K562 (cell line): ENCODE measurements around the gene SHTN1. TPM values are rescaled to one million over a fixed set of nuclear protein-coding genes. Genes with fewer than 3 reads are reported as not detected.

Experiments
- ATAC-seq: fragments of 200-7000 bp; cut with Tn5 transposase; 3 replicates; pipeline ENCODE4 v1.9.1; 2020; ENCODE audit warnings: moderate library complexity
- BruUV-seq: library from RNA; stranded (reverse); fragments of 400-500 nt; replicated peaks from 2 replicates; lab custom pipeline; 2021; lab: Mats Ljungman, UMichigan
- CTCF ChIA-PET: fragments of 300-600 bp; formaldehyde crosslinking; extraction: SDS; loops from one replicate; lab custom pipeline; 2021; ENCODE audit warnings: low intra/inter-chr PET ratio; lab: Yijun Ruan, JAX
- POLR2A ChIA-PET: fragments of 300-600, 350-650 bp; sonication (Branson Sonifier 250); formaldehyde crosslinking; extraction: SDS; loops from one replicate; lab custom pipeline; 2021; ENCODE audit warnings: antibody characterized with exemption, inconsistent platforms; lab: Yijun Ruan, JAX
- DNase-seq, 4 experiments: peaks; one replicate each; pipeline versions ENCODE4 v3.0.0 to v3.0.0-alpha.2; 2011 to 2018; ENCODE audit warnings: low spot score in 3 of 4, mixed read lengths in 3 of 4; ENCODE audit errors: extremely low read depth in 1 of 4
- FAIRE-seq: peaks from 2 replicates; lab custom pipeline; 2011; peaks lifted over from hg19 to GRCh38; lab: Jason Lieb, UNC
- H2AFZ ChIP-seq: 2 replicates; pipeline ENCODE4 v1.6.0; 2011; ENCODE audit warnings: low read depth, low read length, control low read depth, inconsistent platforms
- H3K27ac ChIP-seq: fragments of 200-600 bp; 3 replicates; pipeline ENCODE4 v1.8.0; 2011; ENCODE audit warnings: low read depth, mild to moderate bottlenecking, control low read depth, inconsistent platforms, low read length, moderate library complexity, mixed read lengths; ENCODE audit errors: extremely low read depth
- H3K27me3 ChIP-seq, 2 experiments: fragments of 300-600 bp in 1 of 2; 2 replicates in 1 of 2; 3 replicates in 1 of 2; pipeline versions ENCODE4 v1.6.0 to v1.8.0; 2011; ENCODE audit warnings: inconsistent platforms in 2 of 2, low read length in 2 of 2, mild to moderate bottlenecking in 1 of 2, mixed read lengths in 1 of 2, moderate library complexity in 1 of 2; ENCODE audit not compliant: control insufficient read depth in 2 of 2, insufficient read depth in 2 of 2
- H3K36me3 ChIP-seq: fragments of 300-600 bp; 3 replicates; pipeline ENCODE4 v1.8.0; 2011; ENCODE audit warnings: mild to moderate bottlenecking, low read length, inconsistent platforms; ENCODE audit not compliant: control insufficient read depth, insufficient read depth
- H3K4me1 ChIP-seq, 2 experiments: fragments of 200-600 bp in 1 of 2; replicated peaks in 1 of 2; 2 replicates in 1 of 2; 3 replicates in 1 of 2; pipeline versions ENCODE4 v1.5.1 to v1.8.0; 2011; ENCODE audit warnings: inconsistent platforms in 2 of 2, low read length in 2 of 2, mild to moderate bottlenecking in 1 of 2, mixed read lengths in 1 of 2, moderate library complexity in 1 of 2; ENCODE audit not compliant: control insufficient read depth in 2 of 2, insufficient read depth in 2 of 2
- H3K4me2 ChIP-seq: 2 replicates; pipeline ENCODE4 v1.6.1; 2011; ENCODE audit warnings: low read length, control low read depth, inconsistent platforms, mixed read lengths; ENCODE audit not compliant: insufficient read depth
- H3K4me3 ChIP-seq: fragments of 200-600 bp; sonication (generic), shearing (Covaris generic); 2 replicates; pipeline ENCODE4 v1.5.1; 2016; ENCODE audit warnings: control low read depth, inconsistent platforms
- H3K79me2 ChIP-seq: fragments of 200-600 bp; 3 replicates; pipeline ENCODE4 v1.8.0; 2011; ENCODE audit warnings: low read length, inconsistent platforms; ENCODE audit not compliant: control insufficient read depth, insufficient read depth
- H3K9ac ChIP-seq, 2 experiments: 2 replicates each; pipeline versions ENCODE4 v1.6.0 to v1.6.1; 2011; ENCODE audit warnings: low read depth in 2 of 2, low read length in 2 of 2, control low read depth in 1 of 2, inconsistent platforms in 1 of 2, mild to moderate bottlenecking in 1 of 2, mixed read lengths in 1 of 2; ENCODE audit not compliant: insufficient read depth in 1 of 2
- H3K9me1 ChIP-seq: one replicate; pipeline ENCODE4 v1.6.0; 2011; ENCODE audit warnings: inconsistent platforms, mild to moderate bottlenecking, low read length, moderate library complexity; ENCODE audit not compliant: control insufficient read depth, insufficient read depth
- H3K9me3 ChIP-seq: replicated peaks from 2 replicates; pipeline ENCODE4 v1.5.1; 2011; ENCODE audit warnings: low read depth, low read length, inconsistent platforms; ENCODE audit not compliant: control insufficient read depth, insufficient read depth
- H4K20me1 ChIP-seq: replicated peaks from 2 replicates; pipeline ENCODE4 v1.6.1; 2011; ENCODE audit warnings: low read length, inconsistent platforms, mixed read lengths; ENCODE audit not compliant: control insufficient read depth, insufficient read depth
- BCLAF1 ChIP-seq, 2 experiments: fragments of 450-650 bp in 1 of 2; IDR thresholded peaks; 2 replicates each; pipeline ENCODE4 v1.6.1; 2011 to 2017; ENCODE audit warnings: low read depth in 2 of 2, antibody characterized with exemption in 1 of 2, borderline replicate concordance in 1 of 2, low read length in 1 of 2, mild to moderate bottlenecking in 1 of 2, mixed read lengths in 1 of 2; ENCODE audit not compliant: control insufficient read depth in 1 of 2
- CREBBP ChIP-seq: IDR thresholded peaks from one replicate; pipeline ENCODE4 v1.6.1; 2012; ENCODE audit warnings: low read depth, mild to moderate bottlenecking, control low read depth, inconsistent platforms, low read length
- ERF ChIP-seq: fragments of 450-650 bp; formaldehyde crosslinking; IDR thresholded peaks from 2 replicates; pipeline ENCODE4 v1.4.0; 2020; ENCODE audit warnings: mild to moderate bottlenecking, mixed read lengths
- LEF1 ChIP-seq: fragments of 450-650 bp; IDR thresholded peaks from 2 replicates; pipeline ENCODE4 v1.6.1; 2016; ENCODE audit warnings: mild to moderate bottlenecking
- MECOM ChIP-seq: fragments of 250-450 bp; sonication (Bioruptor Pico); IDR thresholded peaks from 2 replicates; pipeline ENCODE4 v1.8.0; 2022; ENCODE audit warnings: inconsistent platforms
- NFATC3 ChIP-seq: fragments of 450-650 bp; IDR thresholded peaks from 2 replicates; pipeline ENCODE4 v1.6.1; 2017; ENCODE audit warnings: mild to moderate bottlenecking
- NR2C2 ChIP-seq, 2 experiments: fragments of 200-800 bp in 1 of 2; sonication (Bioruptor generic) in 1 of 2; sonication (generic) in 1 of 2; formaldehyde crosslinking in 1 of 2; IDR thresholded peaks; 2 replicates each; pipeline versions ENCODE4 v1.6.1 to v1.8.0; 2016 to 2022; ENCODE audit warnings: mild to moderate bottlenecking in 1 of 2, missing compliant biosample characterization in 1 of 2, missing genetic modification characterization in 1 of 2, missing genetic modification reagents in 1 of 2
- SIN3A ChIP-seq, 2 experiments: fragments of 150-350 bp in 1 of 2; IDR thresholded peaks; 2 replicates each; pipeline ENCODE4 v1.6.1; 2011 to 2016; ENCODE audit warnings: borderline replicate concordance in 2 of 2, low read depth in 2 of 2, low read length in 2 of 2, mild to moderate bottlenecking in 2 of 2, moderate library complexity in 2 of 2; ENCODE audit not compliant: control insufficient read depth in 1 of 2
- SLC30A9 ChIP-seq: fragments of 250-450 bp; sonication (Bioruptor Pico); IDR thresholded peaks from 2 replicates; pipeline ENCODE4 v1.8.0; 2022; ENCODE audit warnings: mild to moderate bottlenecking, moderate library complexity
- SRSF1 ChIP-seq: fragments of 200-400 bp; formaldehyde crosslinking; IDR thresholded peaks from 2 replicates; pipeline ENCODE4 v1.6.1; 2017; ENCODE audit warnings: mild to moderate bottlenecking, low read depth, low read length, moderate library complexity
- TOE1 ChIP-seq, 2 experiments: fragments of 450-650 bp in 1 of 2; sonication (generic) in 1 of 2; formaldehyde crosslinking in 1 of 2; IDR thresholded peaks; 2 replicates each; pipeline versions ENCODE4 v1.7.1 to v1.8.0; 2016 to 2022; ENCODE audit warnings: borderline replicate concordance in 2 of 2, mild to moderate bottlenecking in 2 of 2, antibody characterized with exemption in 1 of 2, inconsistent platforms in 1 of 2, low read depth in 1 of 2, missing genetic modification reagents in 1 of 2, moderate library complexity in 1 of 2
- U2AF1 ChIP-seq: fragments of 200-400 bp; formaldehyde crosslinking; optimal IDR thresholded peaks from 2 replicates; pipeline ENCODE3; 2017; ENCODE audit warnings: mild to moderate bottlenecking, low read depth, low read length, moderate library complexity
- ZNF589 ChIP-seq: fragments of 200-800 bp; sonication (Bioruptor generic); IDR thresholded peaks from 2 replicates; pipeline ENCODE4 v1.6.1; 2016; ENCODE audit warnings: low read depth, missing genetic modification characterization, missing compliant biosample characterization
- ZNF764 ChIP-seq: fragments of 250-450 bp; sonication (Bioruptor Pico); IDR thresholded peaks from 2 replicates; pipeline ENCODE4 v1.4.0; 2020; ENCODE audit warnings: low read depth, mild to moderate bottlenecking, moderate library complexity
- in situ Hi-C: fragments of 300-500 bp; cut with MboI; formaldehyde crosslinking; loops from 4 replicates; pipeline ENCODE4 v1.15.0; 2018; ENCODE audit warnings: inconsistent platforms, mixed read lengths
- intact Hi-C: fragments of 100-400 bp; cut with micrococcal nuclease; formaldehyde crosslinking; loops from 2 replicates; pipeline ENCODE4 v1.14.2; 2022
- polyA plus RNA-seq, 8 experiments: library from polyadenylated mRNA; depleted of rRNA in 4 of 8; stranded (reverse) in 5 of 8; unstranded in 3 of 8; fragments of >200 nt; fragmentation: Nextera tagmentation in 2 of 8; fragmentation: Illumina TruSeq in 1 of 8; extraction: Ambion mirVana in 2 of 8; extraction: Trizol in 1 of 8; gene quantifications; 2 replicates each; pipeline versions ENCODE4 v1.2.1 to v1.2.3, GENCODE V29; 2011 to 2014; ENCODE audit warnings: inconsistent platforms in 1 of 8, missing spikeins in 1 of 8
- total RNA-seq, 7 experiments: library from RNA; depleted of rRNA in 6 of 7; stranded (reverse); fragments of >200 nt in 6 of 7; fragmentation: Illumina TruSeq in 2 of 7; extraction: Trizol in 2 of 7; gene quantifications; 2 replicates each; pipeline versions ENCODE4 v1.2.1 to v1.2.3, GENCODE V29; 2011 to 2021; ENCODE audit warnings: low replicate concordance in 1 of 7
- TF ChIP-seq, protein P1 (sequence below): fragments of 250-450 bp; sonication (Bioruptor Pico); IDR thresholded peaks from 2 replicates; pipeline ENCODE4 v1.5.0; 2022; ENCODE audit warnings: mild to moderate bottlenecking
- TF ChIP-seq, protein P2 (sequence below): sonication (generic); formaldehyde crosslinking; IDR thresholded peaks from 2 replicates; pipeline ENCODE4 v1.8.0; 2022; ENCODE audit warnings: mild to moderate bottlenecking, missing genetic modification reagents

Gene SHTN1
- total and polyA plus RNA-seq, 9 of the 15 experiments (the other 6 are each of a cell fraction or from before 2014, with no cell fraction given) = 5.4 to 21.3 (median 13.3) TPM

- Histone ChIP-seq H3K36me3 (peaks cover 17% of the 10 kb centered on the region; the same call in 2 of the 3 replicates), H3K79me2 (no peaks in the 10 kb centered on the region), H2AFZ (no peak overlapping the region), H3K4me1 (no peaks in the 10 kb centered on the region), H3K27me3 (no peaks in the 10 kb centered on the region), H3K4me2 (no peak overlapping the region), H3K27ac (no peak overlapping the region), H3K9ac (no peak overlapping the region), H3K9me1 (no peaks in the 10 kb centered on the region), H4K20me1 (no peaks in the 10 kb centered on the region), H3K9me3 (no peaks in the 10 kb centered on the region), H3K4me3 (no peak overlapping the region)
- intact Hi-C loops = no loop called here
- CTCF ChIA-PET = no interaction called here
- POLR2A ChIA-PET = no interaction called here
- no peak for ATAC-seq
- no TSS peak for BruUV-seq
- no peak for FAIRE-seq
- no peak for DNase-seq
- in situ Hi-C loops = no loop called here
- no peak for TF ChIP-seq BCLAF1 (IDR thresholded peaks at IDR 0.05; ENCODE audit: borderline replicate concordance in 1 of 2, control insufficient read depth in 1 of 2, low read depth in 2 of 2, low read length in 1 of 2)
- TF ChIP-seq SIN3A (IDR thresholded peaks at IDR 0.05; ENCODE audit: borderline replicate concordance in 2 of 2, control insufficient read depth in 1 of 2, low read depth in 2 of 2, low read length in 2 of 2) = no peak
- no peak for TF ChIP-seq NR2C2 (CRISPR knock-in tag; IDR thresholded peaks at IDR 0.05)
- TF ChIP-seq NR2C2 (tag; IDR thresholded peaks at IDR 0.05) = no peak
- TF ChIP-seq CREBBP = no peak
- no peak for TF ChIP-seq LEF1
- TF ChIP-seq ZNF764 (CRISPR knock-in tag) = no peak
- TF ChIP-seq, protein P1, sequence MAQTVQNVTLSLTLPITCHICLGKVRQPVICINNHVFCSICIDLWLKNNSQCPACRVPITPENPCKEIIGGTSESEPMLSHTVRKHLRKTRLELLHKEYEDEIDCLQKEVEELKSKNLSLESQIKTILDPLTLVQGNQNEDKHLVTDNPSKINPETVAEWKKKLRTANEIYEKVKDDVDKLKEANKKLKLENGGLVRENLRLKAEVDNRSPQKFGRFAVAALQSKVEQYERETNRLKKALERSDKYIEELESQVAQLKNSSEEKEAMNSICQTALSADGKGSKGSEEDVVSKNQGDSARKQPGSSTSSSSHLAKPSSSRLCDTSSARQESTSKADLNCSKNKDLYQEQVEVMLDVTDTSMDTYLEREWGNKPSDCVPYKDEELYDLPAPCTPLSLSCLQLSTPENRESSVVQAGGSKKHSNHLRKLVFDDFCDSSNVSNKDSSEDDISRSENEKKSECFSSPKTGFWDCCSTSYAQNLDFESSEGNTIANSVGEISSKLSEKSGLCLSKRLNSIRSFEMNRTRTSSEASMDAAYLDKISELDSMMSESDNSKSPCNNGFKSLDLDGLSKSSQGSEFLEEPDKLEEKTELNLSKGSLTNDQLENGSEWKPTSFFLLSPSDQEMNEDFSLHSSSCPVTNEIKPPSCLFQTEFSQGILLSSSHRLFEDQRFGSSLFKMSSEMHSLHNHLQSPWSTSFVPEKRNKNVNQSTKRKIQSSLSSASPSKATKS (CRISPR knock-in tag) = no peak
- TF ChIP-seq U2AF1 = no peak
- TF ChIP-seq, protein P2, sequence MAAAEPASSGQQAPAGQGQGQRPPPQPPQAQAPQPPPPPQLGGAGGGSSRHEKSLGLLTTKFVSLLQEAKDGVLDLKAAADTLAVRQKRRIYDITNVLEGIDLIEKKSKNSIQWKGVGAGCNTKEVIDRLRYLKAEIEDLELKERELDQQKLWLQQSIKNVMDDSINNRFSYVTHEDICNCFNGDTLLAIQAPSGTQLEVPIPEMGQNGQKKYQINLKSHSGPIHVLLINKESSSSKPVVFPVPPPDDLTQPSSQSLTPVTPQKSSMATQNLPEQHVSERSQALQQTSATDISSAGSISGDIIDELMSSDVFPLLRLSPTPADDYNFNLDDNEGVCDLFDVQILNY (CRISPR knock-in tag) = no peak
- no peak for TF ChIP-seq ERF (CRISPR knock-in tag)
- no peak for TF ChIP-seq TOE1 (IDR thresholded peaks at IDR 0.05; ENCODE audit: borderline replicate concordance)
- no peak for TF ChIP-seq TOE1 (CRISPR knock-in tag; IDR thresholded peaks at IDR 0.05; ENCODE audit: borderline replicate concordance, low read depth)
- TF ChIP-seq MECOM (CRISPR knock-in tag) = no peak
- TF ChIP-seq SRSF1 = no peak
- TF ChIP-seq ZNF589 = no peak
- no peak for TF ChIP-seq SLC30A9 (CRISPR knock-in tag)
- no peak for TF ChIP-seq NFATC3
These were observed 111.3 kb downstream of the SHTN1 start for GRCh38 chr10:116893686-116894037.
